ENCODE data around the gene DNAAF5. TPM values are rescaled to one million over a fixed set of nuclear protein-coding genes. Genes with fewer than 3 reads are reported as not detected.

DNAAF5 gene
- total RNA-seq, 1 experiment from 2014 or later: 37.6 TPM

DNA sequence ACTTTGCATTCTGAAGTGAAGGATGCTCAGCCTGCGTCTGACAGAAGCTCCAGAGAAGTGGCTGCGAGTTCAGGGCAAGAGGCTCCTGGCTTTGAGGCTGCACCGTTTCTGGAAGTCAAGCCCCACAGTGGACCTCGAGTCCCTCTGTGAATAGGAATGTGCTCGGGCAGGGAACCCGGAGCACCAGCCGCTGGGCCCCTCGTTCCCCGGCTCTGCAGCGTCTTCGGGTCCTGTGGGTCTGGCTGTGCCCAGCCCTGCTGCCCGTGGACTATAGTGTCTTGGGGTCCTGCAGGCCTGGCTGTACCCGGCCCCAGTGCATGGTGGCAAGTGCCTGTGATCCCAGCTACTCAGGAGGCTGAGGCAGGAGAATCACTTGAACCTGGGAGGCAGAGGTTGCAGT is 45.9 kb downstream of the DNAAF5 start:
- Mint-ChIP-seq H3K4me1 (ENCODE audit: insufficient read depth, unreplicated experiment) (no peaks in the 10 kb centered on the region), H3K36me3 (ENCODE audit: insufficient read depth, unreplicated experiment) (peaks cover 74% of the 10 kb centered on the region), H3K9me3 (ENCODE audit: unreplicated experiment) (no peaks in the 10 kb centered on the region), H3K27ac (ENCODE audit: low read depth, unreplicated experiment) (no peak overlapping the region), H3K27me3 (ENCODE audit: insufficient read depth, unreplicated experiment) (no peaks in the 10 kb centered on the region), H3K4me3 (ENCODE audit: unreplicated experiment) (no peak overlapping the region)
- CTCF ChIA-PET: interaction anchor here (0.6 to 1.1 kb wide), 3 partner anchors 13 to 1437 kb away, joined by 3 to 4 read pairs (median 4); no protein-coding TSS in a partner anchor
- BruUV-seq (replicated peaks): no TSS peak
- TF ChIP-seq CTCF (IDR thresholded peaks at IDR 0.05; ENCODE audit: unreplicated experiment): no peak
- intact Hi-C loops (cut with micrococcal nuclease): no loop called here
- DNase-seq (ENCODE audit: unreplicated experiment): no peak
- POLR2A ChIA-PET: no interaction called here

- CTCF ChIA-PET: interaction anchor here (0.6 to 1.2 kb wide), 5 partner anchors 12 to 1437 kb away, joined by 3 to 7 read pairs (median 4); no protein-coding TSS in a partner anchor
- H3K9me3 Mint-ChIP-seq (ENCODE audit: unreplicated experiment): no peaks in the 10 kb centered on the region
- BruUV-seq (replicated peaks): no TSS peak
- POLR2A ChIA-PET: interaction anchor here (1.1 kb wide), 1 partner anchor 100 kb away, joined by 3 read pairs; no protein-coding TSS in a partner anchor
- H3K4me1 Mint-ChIP-seq (ENCODE audit: insufficient read depth, unreplicated experiment): no peaks in the 10 kb centered on the region
- TF ChIP-seq CTCF (IDR thresholded peaks at IDR 0.05; ENCODE audit: unreplicated experiment): no peak
- no peak overlapping the region for H3K27ac Mint-ChIP-seq (ENCODE audit: low read depth, unreplicated experiment)
- DNase-seq (ENCODE audit: unreplicated experiment): no peak
- no peak overlapping the region for H3K4me3 Mint-ChIP-seq (ENCODE audit: unreplicated experiment)
- H3K36me3 Mint-ChIP-seq (ENCODE audit: insufficient read depth, unreplicated experiment): peaks cover 73% of the 10 kb centered on the region
- intact Hi-C loops (cut with micrococcal nuclease): no loop called here
- H3K27me3 Mint-ChIP-seq (ENCODE audit: insufficient read depth, unreplicated experiment): no peaks in the 10 kb centered on the region
Observed at GRCh38 chr7:772861-773621, 46.5 kb downstream of the DNAAF5 start.

GRCh38 chr7:773622-773915 is 47.1 kb downstream of the DNAAF5 start:
- POLR2A ChIA-PET: interaction anchor here (1.1 kb wide), 1 partner anchor 100 kb away, joined by 3 read pairs; no protein-coding TSS in a partner anchor
- Mint-ChIP-seq H3K4me1 (ENCODE audit: insufficient read depth, unreplicated experiment) (no peaks in the 10 kb centered on the region), H3K4me3 (ENCODE audit: unreplicated experiment) (no peak overlapping the region), H3K9me3 (ENCODE audit: unreplicated experiment) (no peaks in the 10 kb centered on the region), H3K27ac (ENCODE audit: low read depth, unreplicated experiment) (no peak overlapping the region), H3K27me3 (ENCODE audit: insufficient read depth, unreplicated experiment) (no peaks in the 10 kb centered on the region), H3K36me3 (ENCODE audit: insufficient read depth, unreplicated experiment) (peaks cover 67% of the 10 kb centered on the region)
- CTCF ChIA-PET: interaction anchor here (0.6 to 1.2 kb wide), 6 partner anchors 9 to 452 kb away, joined by 3 to 7 read pairs (median 4); no protein-coding TSS in a partner anchor
- TF ChIP-seq CTCF (IDR thresholded peaks at IDR 0.05; ENCODE audit: unreplicated experiment): no peak
- intact Hi-C loops (cut with micrococcal nuclease): no loop called here
- BruUV-seq (replicated peaks): no TSS peak
- DNase-seq (ENCODE audit: unreplicated experiment): no peak

DNA sequence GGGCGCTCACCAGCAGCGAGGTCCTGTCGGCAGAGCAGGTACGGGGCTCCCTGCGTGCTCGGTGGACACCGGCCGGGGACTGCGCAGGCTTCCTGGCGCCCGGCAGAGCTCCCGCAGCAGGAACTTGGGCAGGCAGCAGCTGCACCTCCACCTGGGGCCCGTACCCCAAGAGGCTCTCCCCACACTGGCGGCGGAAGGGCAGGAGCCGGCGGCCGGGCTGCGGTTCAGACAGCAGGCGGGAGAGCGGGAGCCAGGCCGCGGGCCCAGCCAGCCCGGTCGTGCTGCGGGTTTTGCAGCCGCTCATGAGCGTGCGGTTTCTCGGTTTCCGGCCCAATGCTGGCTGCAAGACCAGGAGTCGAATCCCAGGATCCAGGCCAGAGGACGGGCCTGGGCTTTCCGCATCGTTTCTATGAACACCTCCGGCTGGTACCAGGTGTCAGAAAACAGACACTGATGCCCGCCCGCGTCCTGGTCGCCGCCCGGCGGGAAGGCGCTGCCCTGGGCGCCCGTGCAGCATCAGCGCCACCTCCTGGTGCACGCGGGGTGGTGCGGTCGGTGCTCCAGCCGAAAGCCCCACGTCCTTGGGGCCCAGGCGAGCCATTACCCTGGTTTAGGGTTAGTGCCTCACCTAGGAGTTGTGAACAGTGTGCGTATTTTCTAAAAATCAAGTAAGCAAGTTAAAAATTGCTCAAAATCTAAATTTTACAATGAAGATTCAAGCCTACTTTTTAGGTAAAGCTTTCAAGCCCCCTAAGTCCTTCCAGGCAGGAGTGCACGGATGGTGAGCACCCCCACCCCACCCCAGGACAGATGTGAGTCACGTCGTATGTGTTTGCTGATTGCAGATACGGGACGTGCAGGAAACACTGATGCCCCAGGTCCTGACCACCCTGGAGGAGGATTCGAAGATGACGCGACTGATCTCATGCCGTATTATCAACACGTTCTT is 47.9 kb downstream of the DNAAF5 start:
- H3K9me3 Mint-ChIP-seq (ENCODE audit: unreplicated experiment): no peaks in the 10 kb centered on the region
- no peak overlapping the region for H3K27ac Mint-ChIP-seq (ENCODE audit: low read depth, unreplicated experiment)
- CTCF ChIA-PET: interaction anchor here (0.6 to 2.7 kb wide), 7 partner anchors 10 to 453 kb away, joined by 3 to 13 read pairs (median 4); no protein-coding TSS in a partner anchor
- H3K27me3 Mint-ChIP-seq (ENCODE audit: insufficient read depth, unreplicated experiment): no peaks in the 10 kb centered on the region
- peaks cover 69% of the 10 kb centered on the region for H3K36me3 Mint-ChIP-seq (ENCODE audit: insufficient read depth, unreplicated experiment)
- no peaks in the 10 kb centered on the region for H3K4me1 Mint-ChIP-seq (ENCODE audit: insufficient read depth, unreplicated experiment)
- peak; percentile 84 for TF ChIP-seq CTCF (IDR thresholded peaks at IDR 0.05; ENCODE audit: unreplicated experiment)
- intact Hi-C loops (cut with micrococcal nuclease): loop anchor here (1.0 kb wide), 1 partner anchor 442 kb away; no protein-coding TSS in a partner anchor
- POLR2A ChIA-PET: interaction anchor here (1.1 kb wide), 1 partner anchor 99 kb away, joined by 3 read pairs; no protein-coding TSS in a partner anchor
- peak; percentile 23 for DNase-seq (ENCODE audit: unreplicated experiment)
- H3K4me3 Mint-ChIP-seq (ENCODE audit: unreplicated experiment): no peak overlapping the region
- BruUV-seq (replicated peaks): no TSS peak
